ENCODE measurements around the gene PSME4. TPM values are rescaled to one million over a fixed set of nuclear protein-coding genes. Genes with fewer than 3 reads are reported as not detected.

PSME4 gene
- total RNA-seq, result 33.5 and 36.9 TPM in 2 replicates

GRCh38 chr2:53970724-53971602, at the start of gene PSME4:
TSS of gene PSME4 (minus strand) at chr2:53970993. CDS start at chr2:53970784, 209 bp downstream.

GRCh38 chr2:53859206-53860181, 111.3 kb downstream of the PSME4 start, which contains the start of gene GPR75:
TSS of gene GPR75 (minus strand) at chr2:53859967. CDS start at chr2:53854756, 5,211 bp downstream.

Other genes with a start within 250 kb of the PSME4 start
- 3.2 and 5.1 TPM in 2 replicates for gene CHAC2, start 203.2 kb downstream of the PSME4 start, total RNA-seq
- 13.0 and 15.6 TPM in 2 replicates for gene ASB3, start 184.0 kb downstream of the PSME4 start, total RNA-seq
- gene ERLEC1, start 183.9 kb downstream of the PSME4 start, total RNA-seq, result 125 and 131 TPM in 2 replicates
- 0.96 and 1.1 TPM in 2 replicates for gene GPR75, start 111.0 kb downstream of the PSME4 start, total RNA-seq
- 19.5 and 20.7 TPM in 2 replicates for gene ACYP2, start 144.6 kb upstream of the PSME4 start, total RNA-seq